H1 (cell line): ENCODE data around the gene FANCF. TPM values are rescaled to one million over a fixed set of nuclear protein-coding genes. Genes with fewer than 3 reads are reported as not detected.

Experiments used
- CHD1 ChIP-seq: IDR thresholded peaks from 2 replicates; pipeline ENCODE4 v1.6.1; 2012; ENCODE audit warnings: low read depth, low read length, improper control_type of control experiment
- CREB1 ChIP-seq: IDR thresholded peaks from 2 replicates; pipeline ENCODE4 v1.6.1; 2012; ENCODE audit warnings: inconsistent platforms
- polyA plus RNA-seq, 7 experiments: library from polyadenylated mRNA; depleted of rRNA in 3 of 7; stranded (reverse) in 5 of 7; unstranded in 2 of 7; fragments of >200 nt in 5 of 7; fragments of 200-250 nt in 2 of 7; gene quantifications; 1 replicate in 5 of 7; 2 replicates in 1 of 7; 4 replicates in 1 of 7; pipeline versions ENCODE4 v1.2.1 to v1.2.3, GENCODE V29; 2011 to 2013; ENCODE audit warnings: missing spikeins in 2 of 7, mixed read lengths in 2 of 7
- total RNA-seq: library from RNA; stranded (reverse); fragmentation: NEBNext Ultra II Directional; extraction: Animal tissue kit (Norgen Biotek cat#: 25700); gene quantifications from 2 replicates; pipeline ENCODE4 v1.2.1, GENCODE V29; 2021

FANCF gene
- total and polyA plus RNA-seq, 2 of the 8 experiments (the other 6 are each of a cell fraction or from before 2014, with no cell fraction given), result 10.0 to 29.4 TPM

DNA sequence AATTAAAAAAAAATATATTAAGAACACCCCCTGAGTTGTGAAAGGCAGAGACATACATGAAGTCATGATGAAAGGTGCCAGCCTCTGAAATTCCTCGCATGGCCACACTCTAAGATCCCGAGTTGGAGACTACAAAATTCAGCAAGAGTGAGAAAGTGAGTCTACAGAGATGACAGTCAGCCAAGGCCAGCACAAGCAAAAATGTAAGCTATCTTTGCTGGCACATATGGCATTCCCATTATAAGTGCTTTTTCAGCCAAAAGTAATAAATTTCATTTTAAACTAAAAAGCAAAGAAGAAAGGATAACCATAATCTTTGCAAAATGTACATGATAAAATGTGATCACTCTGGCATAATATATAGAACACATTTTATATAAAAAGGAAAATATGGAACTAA is 40.6 kb downstream of the FANCF start (continued):
- TF ChIP-seq CHD1 (no peak), CREB1 (no peak)
